Activated CD4-positive, alpha-beta memory T cell treated with anti-CD3 and anti-CD28 coated beads, Interleukin-2, amount 10 ng/mL, durations not matched to agents 7 days and 5 days (primary cell): ENCODE results near the gene YIPF7. TPM values are rescaled to one million over a fixed set of nuclear protein-coding genes. Genes with fewer than 3 reads are reported as not detected.

Experiments used
- CTCF ChIA-PET: fragments of 350-600 bp; sonication (Branson Sonifier 250); formaldehyde crosslinking; loops from one replicate; lab custom pipeline; 2021; ENCODE audit warnings: antibody characterized with exemption, inconsistent platforms; lab: Charles Lee
- POLR2A ChIA-PET: fragments of 350-600 bp; sonication (Branson Sonifier 250); formaldehyde crosslinking; loops from one replicate; lab custom pipeline; 2021; ENCODE audit warnings: antibody characterized with exemption; lab: Charles Lee
- DNase-seq: peaks from one replicate; pipeline ENCODE4 v3.0.0-alpha.2; 2020
- H3K27ac Mint-ChIP-seq: one replicate; pipeline ENCODE4 v1.8.0; 2021; ENCODE audit warnings: mild to moderate bottlenecking, mixed read lengths
- H3K27me3 Mint-ChIP-seq: one replicate; pipeline ENCODE4 v1.8.0; 2021; ENCODE audit warnings: mixed read lengths
- H3K36me3 Mint-ChIP-seq: one replicate; pipeline ENCODE4 v1.8.0; 2021; ENCODE audit warnings: low read depth, mixed read lengths
- H3K4me1 Mint-ChIP-seq: one replicate; pipeline ENCODE4 v1.8.0; 2021; ENCODE audit warnings: mixed read lengths
- H3K4me3 Mint-ChIP-seq: one replicate; pipeline ENCODE4 v1.8.0; 2021; ENCODE audit warnings: mild to moderate bottlenecking, mixed read lengths
- H3K9me3 Mint-ChIP-seq: one replicate; pipeline ENCODE4 v1.8.0; 2021; ENCODE audit warnings: mixed read lengths
- total RNA-seq, 2 experiments: library from RNA; stranded (reverse); gene quantifications; one replicate each; pipeline ENCODE4 v1.2.3, GENCODE V29; 2021

The YIPF7 gene
- total RNA-seq, 2 experiments from 2014 or later: not detected

- no peak overlapping the region for H3K4me3 Mint-ChIP-seq
- ChIA-PET CTCF (no interaction called here), POLR2A (interaction anchor here (1.1 kb wide), 2 partner anchors 15 to 17 kb away, joined by 3 read pairs; partner anchors contain the start of gene GUF1)
- no peaks in the 10 kb centered on the region for H3K9me3 Mint-ChIP-seq
- no peak overlapping the region for H3K27ac Mint-ChIP-seq
- no peak for DNase-seq
- H3K36me3 Mint-ChIP-seq: no peaks in the 10 kb centered on the region
- H3K4me1 Mint-ChIP-seq: peaks cover 2% of the 10 kb centered on the region
- H3K27me3 Mint-ChIP-seq: peaks cover 7% of the 10 kb centered on the region
Measured at GRCh38 chr4:44662623-44663005, 11.2 kb upstream of the YIPF7 start.

GRCh38 chr4:44661940-44662622, 10.7 kb upstream of the YIPF7 start:
- no peak overlapping the region for H3K27ac Mint-ChIP-seq
- H3K9me3 Mint-ChIP-seq: no peaks in the 10 kb centered on the region
- no peaks in the 10 kb centered on the region for H3K4me1 Mint-ChIP-seq
- no peak overlapping the region for H3K4me3 Mint-ChIP-seq
- no peaks in the 10 kb centered on the region for H3K36me3 Mint-ChIP-seq
- POLR2A ChIA-PET: interaction anchor here (1.1 kb wide), 1 partner anchor 17 kb away, joined by 3 read pairs; no protein-coding TSS in a partner anchor
- CTCF ChIA-PET: no interaction called here
- peaks cover 7% of the 10 kb centered on the region for H3K27me3 Mint-ChIP-seq
- no peak for DNase-seq

GRCh38 chr4:44660396-44660795, 9.0 kb upstream of the YIPF7 start:
- H3K4me3 Mint-ChIP-seq: no peak overlapping the region
- no peak overlapping the region for H3K27ac Mint-ChIP-seq
- no peaks in the 10 kb centered on the region for H3K36me3 Mint-ChIP-seq
- no peaks in the 10 kb centered on the region for H3K9me3 Mint-ChIP-seq
- POLR2A ChIA-PET: no interaction called here
- peaks cover 10% of the 10 kb centered on the region for H3K27me3 Mint-ChIP-seq
- CTCF ChIA-PET: no interaction called here
- no peak for DNase-seq
- H3K4me1 Mint-ChIP-seq: no peaks in the 10 kb centered on the region

GRCh38 chr4:44652002-44652401, 577 bp upstream of the YIPF7 start:
- no peaks in the 10 kb centered on the region for H3K4me1 Mint-ChIP-seq
- no peak overlapping the region for H3K27ac Mint-ChIP-seq
- ChIA-PET POLR2A (no interaction called here), CTCF (interaction anchor here (0.9 kb wide), 1 partner anchor 22 kb away, joined by 3 read pairs; no protein-coding TSS in a partner anchor)
- no peaks in the 10 kb centered on the region for H3K36me3 Mint-ChIP-seq
- DNase-seq: no peak
- H3K9me3 Mint-ChIP-seq: no peaks in the 10 kb centered on the region
- H3K4me3 Mint-ChIP-seq: no peak overlapping the region
- peaks cover 15% of the 10 kb centered on the region for H3K27me3 Mint-ChIP-seq

- Mint-ChIP-seq H3K36me3 (no peaks in the 10 kb centered on the region), H3K9me3 (peaks cover 5% of the 10 kb centered on the region), H3K27ac (no peak overlapping the region), H3K4me3 (no peak overlapping the region), H3K4me1 (no peaks in the 10 kb centered on the region), H3K27me3 (no peaks in the 10 kb centered on the region)
- POLR2A ChIA-PET: no interaction called here
- CTCF ChIA-PET: no interaction called here
- no peak for DNase-seq
Measured at GRCh38 chr4:44646151-44646550, 5.3 kb downstream of the YIPF7 start.

GRCh38 chr4:44638091-44638490, 13.3 kb downstream of the YIPF7 start:
- no peak overlapping the region for H3K27ac Mint-ChIP-seq
- CTCF ChIA-PET: no interaction called here
- peaks cover 5% of the 10 kb centered on the region for H3K9me3 Mint-ChIP-seq
- no peak overlapping the region for H3K4me3 Mint-ChIP-seq
- no peak for DNase-seq
- H3K4me1 Mint-ChIP-seq: no peaks in the 10 kb centered on the region
- H3K27me3 Mint-ChIP-seq: no peaks in the 10 kb centered on the region
- POLR2A ChIA-PET: no interaction called here
- no peaks in the 10 kb centered on the region for H3K36me3 Mint-ChIP-seq

GRCh38 chr4:44632733-44633132, 18.7 kb downstream of the YIPF7 start:
- H3K27me3 Mint-ChIP-seq: no peaks in the 10 kb centered on the region
- no peak overlapping the region for H3K27ac Mint-ChIP-seq
- H3K4me3 Mint-ChIP-seq: no peak overlapping the region
- DNase-seq: no peak
- no peaks in the 10 kb centered on the region for H3K36me3 Mint-ChIP-seq
- ChIA-PET CTCF (no interaction called here), POLR2A (no interaction called here)
- H3K9me3 Mint-ChIP-seq: no peaks in the 10 kb centered on the region
- H3K4me1 Mint-ChIP-seq: no peaks in the 10 kb centered on the region

- H3K9me3 Mint-ChIP-seq: no peaks in the 10 kb centered on the region
- no peaks in the 10 kb centered on the region for H3K36me3 Mint-ChIP-seq
- H3K4me3 Mint-ChIP-seq: no peak overlapping the region
- no peaks in the 10 kb centered on the region for H3K4me1 Mint-ChIP-seq
- ChIA-PET POLR2A (no interaction called here), CTCF (interaction anchor here (0.8 kb wide), 1 partner anchor 183 kb away, joined by 3 read pairs; the partner anchor contains the start of gene KCTD8)
- H3K27ac Mint-ChIP-seq: no peak overlapping the region
- H3K27me3 Mint-ChIP-seq: no peaks in the 10 kb centered on the region
- no peak for DNase-seq
Measured at GRCh38 chr4:44632089-44632488, 19.3 kb downstream of the YIPF7 start.

- CTCF ChIA-PET: interaction anchor here (0.8 to 1.9 kb wide), 3 partner anchors 23 to 181 kb away, joined by 3 to 11 read pairs (median 3); partner anchors contain the start of genes GUF1 and KCTD8
- no peaks in the 10 kb centered on the region for H3K9me3 Mint-ChIP-seq
Measured at GRCh38 chr4:44629280-44629866, 22.1 kb downstream of the YIPF7 start.

GRCh38 chr4:44623676-44624075, 27.7 kb downstream of the YIPF7 start:
- POLR2A ChIA-PET: no interaction called here
- CTCF ChIA-PET: no interaction called here

More at GRCh38 chr4:44629280-44629866, 22.1 kb downstream of the YIPF7 start:
- POLR2A ChIA-PET: no interaction called here
- H3K4me1 Mint-ChIP-seq: no peaks in the 10 kb centered on the region
- H3K4me3 Mint-ChIP-seq: no peak overlapping the region
- no peaks in the 10 kb centered on the region for H3K36me3 Mint-ChIP-seq
- no peaks in the 10 kb centered on the region for H3K27me3 Mint-ChIP-seq
- DNase-seq: peak; percentile 30
- no peak overlapping the region for H3K27ac Mint-ChIP-seq

GRCh38 chr4:44616621-44617020, 34.8 kb downstream of the YIPF7 start:
- H3K4me3 Mint-ChIP-seq: no peak overlapping the region
- no peaks in the 10 kb centered on the region for H3K27me3 Mint-ChIP-seq
- no peaks in the 10 kb centered on the region for H3K9me3 Mint-ChIP-seq
- H3K4me1 Mint-ChIP-seq: no peaks in the 10 kb centered on the region
- CTCF ChIA-PET: no interaction called here
- no peaks in the 10 kb centered on the region for H3K36me3 Mint-ChIP-seq
- no peak for DNase-seq
- POLR2A ChIA-PET: no interaction called here
- H3K27ac Mint-ChIP-seq: no peak overlapping the region

More at GRCh38 chr4:44623676-44624075, 27.7 kb downstream of the YIPF7 start:
- Mint-ChIP-seq H3K36me3 (no peaks in the 10 kb centered on the region), H3K27me3 (no peaks in the 10 kb centered on the region), H3K27ac (no peak overlapping the region), H3K4me3 (no peak overlapping the region), H3K4me1 (no peaks in the 10 kb centered on the region), H3K9me3 (no peaks in the 10 kb centered on the region)
- no peak for DNase-seq

- Mint-ChIP-seq H3K27me3 (no peaks in the 10 kb centered on the region), H3K4me3 (no peak overlapping the region), H3K9me3 (no peaks in the 10 kb centered on the region), H3K4me1 (no peaks in the 10 kb centered on the region), H3K27ac (no peak overlapping the region), H3K36me3 (no peaks in the 10 kb centered on the region)
- ChIA-PET CTCF (interaction anchor here (0.7 to 1.7 kb wide), 2 partner anchors 31 to 135 kb away, joined by 3 to 5 read pairs; partner anchors contain the start of gene KCTD8), POLR2A (no interaction called here)
- DNase-seq: no peak
Measured at GRCh38 chr4:44583393-44583792, 68.0 kb downstream of the YIPF7 start.

GRCh38 chr4:44580231-44580630, 71.2 kb downstream of the YIPF7 start:
- ChIA-PET CTCF (no interaction called here), POLR2A (no interaction called here)
- H3K9me3 Mint-ChIP-seq: no peaks in the 10 kb centered on the region
- no peak for DNase-seq
- H3K36me3 Mint-ChIP-seq: no peaks in the 10 kb centered on the region
- no peaks in the 10 kb centered on the region for H3K4me1 Mint-ChIP-seq
- no peak overlapping the region for H3K4me3 Mint-ChIP-seq
- H3K27ac Mint-ChIP-seq: no peak overlapping the region
- no peaks in the 10 kb centered on the region for H3K27me3 Mint-ChIP-seq
